Measurements from ENCODE around the gene C1QTNF3.

GRCh38 chr5:34047143-34047542 is 4.1 kb upstream of the C1QTNF3 start:
- TF ChIP-seq EP300 (IDR thresholded peaks at IDR 0.05): no peak
- TF ChIP-seq, protein P1, sequence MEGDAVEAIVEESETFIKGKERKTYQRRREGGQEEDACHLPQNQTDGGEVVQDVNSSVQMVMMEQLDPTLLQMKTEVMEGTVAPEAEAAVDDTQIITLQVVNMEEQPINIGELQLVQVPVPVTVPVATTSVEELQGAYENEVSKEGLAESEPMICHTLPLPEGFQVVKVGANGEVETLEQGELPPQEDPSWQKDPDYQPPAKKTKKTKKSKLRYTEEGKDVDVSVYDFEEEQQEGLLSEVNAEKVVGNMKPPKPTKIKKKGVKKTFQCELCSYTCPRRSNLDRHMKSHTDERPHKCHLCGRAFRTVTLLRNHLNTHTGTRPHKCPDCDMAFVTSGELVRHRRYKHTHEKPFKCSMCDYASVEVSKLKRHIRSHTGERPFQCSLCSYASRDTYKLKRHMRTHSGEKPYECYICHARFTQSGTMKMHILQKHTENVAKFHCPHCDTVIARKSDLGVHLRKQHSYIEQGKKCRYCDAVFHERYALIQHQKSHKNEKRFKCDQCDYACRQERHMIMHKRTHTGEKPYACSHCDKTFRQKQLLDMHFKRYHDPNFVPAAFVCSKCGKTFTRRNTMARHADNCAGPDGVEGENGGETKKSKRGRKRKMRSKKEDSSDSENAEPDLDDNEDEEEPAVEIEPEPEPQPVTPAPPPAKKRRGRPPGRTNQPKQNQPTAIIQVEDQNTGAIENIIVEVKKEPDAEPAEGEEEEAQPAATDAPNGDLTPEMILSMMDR (IDR thresholded peaks at IDR 0.05): no peak
